ENCODE results near the gene SCARB1. TPM values are rescaled to one million over a fixed set of nuclear protein-coding genes. Genes with fewer than 3 reads are reported as not detected.

SCARB1 gene
- total and polyA plus RNA-seq, 5 experiments from 2014 or later = 2.7 to 7.2 (median 3.9) TPM

DNA sequence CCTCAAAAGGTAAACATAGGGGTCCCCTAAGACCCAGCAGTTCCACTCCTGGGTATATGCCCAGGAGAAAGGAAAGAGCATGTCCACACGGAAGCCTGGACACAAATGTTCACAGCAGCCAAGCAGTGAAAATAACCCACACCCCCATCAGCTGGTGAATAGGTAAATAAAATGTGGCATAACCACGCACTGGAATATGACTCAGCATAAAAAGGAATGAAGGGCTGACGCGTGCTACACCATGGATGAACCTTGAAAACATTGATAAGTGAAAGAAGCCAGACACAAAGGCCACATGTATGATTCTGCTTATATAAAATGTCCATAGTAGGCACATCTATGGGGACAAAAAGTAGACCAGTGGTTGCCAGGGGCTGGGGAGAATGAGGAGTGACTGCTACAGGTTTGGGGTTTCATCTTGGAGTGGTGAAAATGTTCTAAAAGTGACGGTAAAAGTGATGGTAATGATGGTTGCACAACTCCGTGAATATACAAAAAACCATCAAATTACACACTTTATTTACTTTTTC, 3.8 kb upstream of the SCARB1 start:
- H3K4me1 Mint-ChIP-seq = peaks cover 18 to 29% (median 27%) of the 10 kb centered on the region in 4 donors
- no peaks in the 10 kb centered on the region for H3K9me3 Mint-ChIP-seq
- H3K27ac Mint-ChIP-seq = no peak overlapping the region
- H3K27me3 Mint-ChIP-seq = peaks cover 1 to 16% (median 7%) of the 10 kb centered on the region in 5 donors
- H3K4me3 Mint-ChIP-seq = no peak overlapping the region
- POLR2A ChIA-PET = no interaction called here
- DNase-seq (no peak), ATAC-seq (no peak)
- H3K36me3 Mint-ChIP-seq = no peaks in the 10 kb centered on the region

DNA sequence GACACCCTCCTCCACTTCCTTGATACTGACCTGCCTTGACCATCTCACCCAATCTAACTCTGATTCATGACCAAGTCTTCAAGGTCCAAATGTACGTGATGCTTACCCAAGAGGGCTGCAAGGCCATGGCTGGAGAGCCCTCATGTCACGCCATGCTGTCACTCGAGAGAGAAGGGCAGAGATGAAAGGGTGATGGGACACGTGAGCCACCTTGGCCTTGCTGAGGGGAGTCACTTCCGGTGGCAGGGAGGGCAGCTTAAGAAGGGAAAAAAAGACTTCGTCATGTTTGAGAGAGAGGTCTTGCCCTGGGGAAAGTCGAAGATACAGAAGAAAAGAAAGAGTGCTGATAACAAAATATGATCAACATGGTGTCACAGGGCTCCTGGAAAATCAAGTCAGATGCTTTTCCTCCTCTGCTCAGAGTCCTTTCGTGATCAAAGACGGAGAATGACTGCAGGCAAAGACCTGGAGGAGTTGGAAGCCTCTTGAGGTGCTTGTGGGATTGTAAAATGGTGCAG, 3.3 kb upstream of the SCARB1 start:
- DNase-seq (peak in 1 of 10 donors; percentile 62), ATAC-seq (no peak)
- Mint-ChIP-seq H3K4me3 (no peak overlapping the region), H3K27me3 (peaks cover 1 to 16% (median 7%) of the 10 kb centered on the region in 5 donors), H3K4me1 (peaks cover 18 to 35% (median 29%) of the 10 kb centered on the region in 4 donors), H3K36me3 (no peaks in the 10 kb centered on the region), H3K9me3 (no peaks in the 10 kb centered on the region), H3K27ac (no peak overlapping the region)
- POLR2A ChIA-PET = no interaction called here

GRCh38 chr12:124866195-124866882, 2.7 kb upstream of the SCARB1 start:
- POLR2A ChIA-PET = no interaction called here
- Mint-ChIP-seq H3K9me3 (no peaks in the 10 kb centered on the region), H3K36me3 (no peaks in the 10 kb centered on the region), H3K4me3 (peak overlapping the region in 3 of 10 donors; percentile 1 to 50 (median 32)), H3K27me3 (peaks cover 1 to 16% (median 7%) of the 10 kb centered on the region in 5 donors), H3K27ac (peak overlapping the region in 2 of 10 donors; percentile 47 to 60), H3K4me1 (peaks cover 18 to 39% (median 29%) of the 10 kb centered on the region in 4 donors)
- ATAC-seq (no peak), DNase-seq (no peak)

- H3K27ac Mint-ChIP-seq = peak overlapping the region in 1 of 10 donors; percentile 50
- POLR2A ChIA-PET = no interaction called here
- H3K4me3 Mint-ChIP-seq = peak overlapping the region in 2 of 10 donors; percentile 7 to 29
- no peaks in the 10 kb centered on the region for H3K9me3 Mint-ChIP-seq
- no peak for DNase-seq
- H3K36me3 Mint-ChIP-seq = no peaks in the 10 kb centered on the region
- peaks cover 18 to 39% (median 29%) of the 10 kb centered on the region in 4 donors for H3K4me1 Mint-ChIP-seq
- H3K27me3 Mint-ChIP-seq = peaks cover 1 to 16% (median 7%) of the 10 kb centered on the region in 5 donors
- no peak for ATAC-seq
Observed at GRCh38 chr12:124865728-124866127, 2.1 kb upstream of the SCARB1 start.

GRCh38 chr12:124864326-124864752, 675 bp upstream of the SCARB1 start:
- POLR2A ChIA-PET = interaction anchor here (0.6 to 1.8 kb wide), 3 partner anchors 50 to 187 kb away, joined by 3 to 4 read pairs (median 3); partner anchors contain the start of gene UBC
- Mint-ChIP-seq H3K27ac (peak overlapping the region; percentile 62 to 95 (median 89)), H3K36me3 (no peaks in the 10 kb centered on the region), H3K27me3 (peaks cover under 1 to 11% (median 6%) of the 10 kb centered on the region in 5 donors), H3K4me1 (peaks cover 17 to 37% (median 27%) of the 10 kb centered on the region in 4 donors), H3K4me3 (peak overlapping the region; percentile 71 to 90 (median 81)), H3K9me3 (no peaks in the 10 kb centered on the region)
- ATAC-seq (no peak), DNase-seq (peak in 1 of 10 donors; percentile 45)

- peak in 2 of 10 donors; percentile 19 to 47 for DNase-seq
- Mint-ChIP-seq H3K4me3 (peak overlapping the region; percentile 74 to 86 (median 80)), H3K27ac (peak overlapping the region in 6 of 10 donors; percentile 19 to 85 (median 66)), H3K9me3 (no peaks in the 10 kb centered on the region), H3K27me3 (no peaks in the 10 kb centered on the region), H3K36me3 (no peaks in the 10 kb centered on the region), H3K4me1 (peaks cover 9 to 27% (median 17%) of the 10 kb centered on the region in 4 donors)
- POLR2A ChIA-PET = interaction anchor here (0.6 to 1.3 kb wide), 2 partner anchors 11 to 55 kb away, joined by 3 to 4 read pairs; no protein-coding TSS in a partner anchor
- peak; percentile 7 to 16 for ATAC-seq
Observed at GRCh38 chr12:124862768-124863415, 772 bp downstream of the SCARB1 start.

GRCh38 chr12:124861898-124862676, 1.6 kb downstream of the SCARB1 start:
- Mint-ChIP-seq H3K27me3 (no peaks in the 10 kb centered on the region), H3K4me3 (peak overlapping the region; percentile 74 to 86 (median 80)), H3K36me3 (no peaks in the 10 kb centered on the region), H3K4me1 (peaks cover 9 to 25% (median 17%) of the 10 kb centered on the region in 4 donors), H3K9me3 (no peaks in the 10 kb centered on the region), H3K27ac (peak overlapping the region in 3 of 10 donors; percentile 33 to 72 (median 61))
- DNase-seq (no peak), ATAC-seq (no peak)
- POLR2A ChIA-PET = interaction anchor here (0.6 to 1.3 kb wide), 2 partner anchors 12 to 55 kb away, joined by 3 to 4 read pairs; no protein-coding TSS in a partner anchor

DNA sequence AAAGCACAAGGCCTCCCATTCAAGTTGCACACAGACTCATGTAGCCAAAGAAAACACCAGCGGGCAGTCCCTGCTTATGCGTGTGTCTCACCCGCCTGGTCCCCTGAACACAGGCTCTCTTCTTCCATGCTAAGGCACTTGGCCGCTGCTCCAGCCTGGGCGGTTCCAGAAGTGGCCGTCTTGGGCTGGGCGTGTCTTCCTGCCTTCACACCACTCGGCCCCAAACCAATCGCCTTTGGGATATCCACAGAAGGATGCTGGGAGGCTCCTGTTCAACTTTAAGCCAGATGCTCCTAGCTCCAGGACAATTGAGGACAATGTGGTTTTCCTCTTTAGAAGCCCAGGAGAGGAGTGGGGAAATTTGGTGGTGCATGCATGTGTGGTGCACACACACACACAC, 2.2 kb downstream of the SCARB1 start:
- H3K27me3 Mint-ChIP-seq = no peaks in the 10 kb centered on the region
- H3K4me1 Mint-ChIP-seq = peaks cover 9 to 26% (median 15%) of the 10 kb centered on the region in 4 donors
- no peaks in the 10 kb centered on the region for H3K9me3 Mint-ChIP-seq
- H3K4me3 Mint-ChIP-seq = peak overlapping the region in 6 of 10 donors; percentile 75 to 86 (median 82)
- ATAC-seq (no peak), DNase-seq (no peak)
- POLR2A ChIA-PET = no interaction called here
- H3K36me3 Mint-ChIP-seq = no peaks in the 10 kb centered on the region
- H3K27ac Mint-ChIP-seq = no peak overlapping the region

DNA sequence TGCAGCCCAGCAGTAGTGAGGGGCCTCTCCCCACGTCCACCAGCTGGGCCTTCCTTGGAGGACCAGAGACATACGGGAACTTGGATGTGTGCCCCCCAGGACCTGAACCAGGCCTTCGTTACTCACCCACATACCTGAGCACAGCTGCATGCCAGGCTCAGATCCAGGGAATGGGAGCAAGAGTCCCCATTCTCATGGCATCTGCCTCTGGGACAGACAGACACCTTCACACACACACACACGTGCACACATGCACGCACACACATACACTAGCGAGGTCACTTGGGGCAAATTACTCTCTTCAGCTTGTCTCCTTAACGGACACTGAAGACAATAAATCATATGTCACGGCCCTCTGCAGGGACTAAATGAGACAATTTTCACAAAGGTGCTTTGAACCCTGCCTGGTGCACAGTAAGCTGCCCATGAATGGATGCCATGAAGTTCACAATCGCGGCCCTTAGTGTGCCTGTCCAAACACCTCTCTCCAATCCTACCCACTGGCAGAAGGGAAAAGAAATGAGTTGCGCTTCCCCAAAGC, 5.7 kb downstream of the SCARB1 start:
- Mint-ChIP-seq H3K9me3 (no peaks in the 10 kb centered on the region), H3K4me1 (peaks cover 8 to 35% (median 15%) of the 10 kb centered on the region in 4 donors), H3K27ac (no peak overlapping the region), H3K36me3 (no peaks in the 10 kb centered on the region), H3K4me3 (no peak overlapping the region), H3K27me3 (no peaks in the 10 kb centered on the region)
- DNase-seq = no peak
- ATAC-seq = no peak
- POLR2A ChIA-PET = no interaction called here

DNA sequence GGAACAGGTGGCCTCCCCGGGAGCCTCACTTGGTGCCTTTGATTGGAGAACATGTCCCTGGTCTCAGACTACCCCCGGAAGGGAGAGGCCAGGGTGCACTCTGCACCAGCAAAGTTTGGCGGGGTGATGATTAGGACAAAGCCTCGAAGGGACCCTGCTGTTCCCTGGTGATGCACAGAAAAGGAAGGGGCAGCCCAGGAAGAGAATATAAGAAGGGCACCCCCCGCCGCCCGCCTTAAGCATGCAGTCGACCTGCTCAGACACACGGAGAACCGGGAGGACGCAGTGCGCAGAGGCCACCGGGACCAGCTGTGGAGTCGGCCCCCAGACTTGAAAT, 6.9 kb downstream of the SCARB1 start:
- Mint-ChIP-seq H3K4me1 (peaks cover 11 to 35% (median 21%) of the 10 kb centered on the region in 4 donors), H3K9me3 (no peaks in the 10 kb centered on the region), H3K4me3 (no peak overlapping the region), H3K36me3 (no peaks in the 10 kb centered on the region), H3K27ac (no peak overlapping the region), H3K27me3 (no peaks in the 10 kb centered on the region)
- ATAC-seq (no peak), DNase-seq (no peak)
- POLR2A ChIA-PET = interaction anchor here (0.5 kb wide), 1 partner anchor 44 kb away, joined by 3 read pairs; no protein-coding TSS in a partner anchor

DNA sequence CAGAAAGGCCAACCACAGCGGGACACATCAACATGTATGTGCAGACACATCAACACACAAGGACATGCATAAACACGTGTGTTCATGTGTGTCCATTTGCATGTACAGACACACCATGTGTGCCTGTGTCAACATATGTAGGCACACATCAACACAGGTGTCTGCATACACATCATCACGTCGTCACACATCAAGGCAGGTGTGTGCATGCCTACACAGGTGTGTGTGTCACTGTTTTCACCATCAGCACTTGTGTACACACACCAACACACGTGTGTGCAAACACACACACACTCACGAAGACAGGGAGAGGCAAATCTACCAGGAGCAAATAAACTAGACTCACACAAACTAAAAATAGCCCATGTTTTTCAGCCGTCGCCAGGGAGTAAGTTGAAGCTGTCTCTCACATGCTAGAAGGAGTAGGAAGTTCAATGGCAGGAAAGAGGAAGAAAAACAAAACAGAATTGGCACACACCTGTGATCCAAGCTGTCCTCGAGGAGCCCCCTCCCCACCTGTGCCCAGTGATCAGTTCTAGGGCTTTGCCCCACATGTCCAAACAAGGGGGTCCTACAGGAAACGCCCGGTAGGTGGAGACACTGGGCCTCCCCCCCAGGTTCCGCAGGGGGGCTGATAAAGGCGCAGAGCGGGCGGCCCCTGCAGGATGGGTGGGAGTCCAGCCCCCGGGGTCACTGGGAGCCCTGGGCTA, 7.4 kb downstream of the SCARB1 start:
- ATAC-seq (no peak), DNase-seq (no peak)
- H3K36me3 Mint-ChIP-seq = no peaks in the 10 kb centered on the region
- no peaks in the 10 kb centered on the region for H3K9me3 Mint-ChIP-seq
- peak overlapping the region in 1 of 10 donors; percentile 10 for H3K27ac Mint-ChIP-seq
- peaks cover 11 to 32% (median 22%) of the 10 kb centered on the region in 4 donors for H3K4me1 Mint-ChIP-seq
- POLR2A ChIA-PET = no interaction called here
- no peak overlapping the region for H3K4me3 Mint-ChIP-seq
- no peaks in the 10 kb centered on the region for H3K27me3 Mint-ChIP-seq

Data from naive thymus-derived CD8-positive, alpha-beta T cell (primary cell).